ENCODE results near the gene FIGNL2.
"Not testable (repeated sequence)": the region's sequence is repeated elsewhere in the genome, so short reads cannot be mapped to it uniquely, and the experiment has no call there.

The FIGNL2 gene, protein sequence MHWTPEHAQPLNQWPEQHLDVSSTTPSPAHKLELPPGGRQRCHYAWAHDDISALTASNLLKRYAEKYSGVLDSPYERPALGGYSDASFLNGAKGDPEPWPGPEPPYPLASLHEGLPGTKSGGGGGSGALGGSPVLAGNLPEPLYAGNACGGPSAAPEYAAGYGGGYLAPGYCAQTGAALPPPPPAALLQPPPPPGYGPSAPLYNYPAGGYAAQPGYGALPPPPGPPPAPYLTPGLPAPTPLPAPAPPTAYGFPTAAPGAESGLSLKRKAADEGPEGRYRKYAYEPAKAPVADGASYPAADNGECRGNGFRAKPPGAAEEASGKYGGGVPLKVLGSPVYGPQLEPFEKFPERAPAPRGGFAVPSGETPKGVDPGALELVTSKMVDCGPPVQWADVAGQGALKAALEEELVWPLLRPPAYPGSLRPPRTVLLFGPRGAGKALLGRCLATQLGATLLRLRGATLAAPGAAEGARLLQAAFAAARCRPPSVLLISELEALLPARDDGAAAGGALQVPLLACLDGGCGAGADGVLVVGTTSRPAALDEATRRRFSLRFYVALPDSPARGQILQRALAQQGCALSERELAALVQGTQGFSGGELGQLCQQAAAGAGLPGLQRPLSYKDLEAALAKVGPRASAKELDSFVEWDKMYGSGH
- 0 to 0.32 (median 0.11) reads per million in 18 experiments for total RNA-seq

DNA sequence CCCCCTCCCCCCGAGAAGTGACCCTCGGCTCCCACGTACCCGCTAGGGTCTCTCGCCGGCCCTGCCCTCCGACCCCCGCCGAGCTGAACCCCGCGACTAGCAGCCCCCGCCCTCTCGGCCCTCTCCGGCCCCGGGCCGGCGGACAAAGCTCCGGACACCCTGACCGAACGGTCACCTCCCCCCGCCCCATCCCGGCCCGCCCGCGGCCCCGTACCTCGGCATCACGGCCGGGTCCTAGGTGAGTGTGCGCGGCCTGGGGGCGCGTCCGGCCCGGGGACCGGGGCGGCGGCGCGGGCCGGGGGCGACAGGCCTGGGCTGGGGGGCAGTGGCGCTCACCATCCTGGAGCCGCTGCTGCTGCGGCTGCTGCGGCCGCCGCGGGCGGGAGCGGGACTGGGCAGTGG is at the start of gene FIGNL2:
Gene FIGNL2 (minus strand): TSS at position 393 of the 402 bp plus-strand sequence. CDS start 26,305 bp downstream, outside the sequence.
- no peak for DNase-seq

DNA sequence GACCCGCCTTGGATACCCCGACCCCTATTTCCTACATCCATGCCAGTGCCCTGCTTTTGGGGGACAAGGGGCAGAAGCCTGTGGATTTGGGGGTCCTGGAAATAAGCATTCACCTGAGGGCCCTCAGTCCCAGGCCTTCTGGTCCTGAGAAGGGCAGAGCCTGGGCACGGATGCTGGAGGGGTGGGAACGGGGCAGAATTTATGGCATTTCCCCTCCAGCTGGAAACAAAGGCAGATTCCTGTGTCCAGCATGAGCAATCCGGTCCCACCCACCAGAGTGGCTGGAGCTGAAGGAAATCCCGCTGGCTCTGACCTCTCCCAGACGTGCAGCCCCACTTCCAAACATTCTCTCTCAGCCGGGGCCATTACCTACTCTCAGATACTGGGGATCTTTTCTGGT is 48.7 kb upstream of the FIGNL2 start:
- no peak for DNase-seq

DNA sequence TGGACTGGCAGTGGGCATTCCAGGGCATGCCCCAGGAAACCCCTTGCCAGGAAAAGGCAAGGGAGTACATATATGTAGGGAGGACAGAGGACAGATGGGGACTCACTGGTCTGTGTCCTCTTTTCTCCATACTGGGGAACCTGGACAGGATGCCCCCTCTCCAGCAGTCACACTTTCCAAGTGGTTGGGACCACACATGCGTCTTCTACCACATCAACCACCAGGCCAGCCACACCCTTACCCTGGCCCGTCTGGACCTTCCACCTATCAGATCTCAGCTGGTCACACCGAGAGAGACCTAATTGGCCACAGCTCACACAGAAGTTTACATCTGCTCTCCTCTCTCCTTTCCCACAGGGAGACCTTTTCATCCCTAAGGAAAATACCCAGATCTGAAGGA is 47.7 kb upstream of the FIGNL2 start:
- DNase-seq, result no peak

DNA sequence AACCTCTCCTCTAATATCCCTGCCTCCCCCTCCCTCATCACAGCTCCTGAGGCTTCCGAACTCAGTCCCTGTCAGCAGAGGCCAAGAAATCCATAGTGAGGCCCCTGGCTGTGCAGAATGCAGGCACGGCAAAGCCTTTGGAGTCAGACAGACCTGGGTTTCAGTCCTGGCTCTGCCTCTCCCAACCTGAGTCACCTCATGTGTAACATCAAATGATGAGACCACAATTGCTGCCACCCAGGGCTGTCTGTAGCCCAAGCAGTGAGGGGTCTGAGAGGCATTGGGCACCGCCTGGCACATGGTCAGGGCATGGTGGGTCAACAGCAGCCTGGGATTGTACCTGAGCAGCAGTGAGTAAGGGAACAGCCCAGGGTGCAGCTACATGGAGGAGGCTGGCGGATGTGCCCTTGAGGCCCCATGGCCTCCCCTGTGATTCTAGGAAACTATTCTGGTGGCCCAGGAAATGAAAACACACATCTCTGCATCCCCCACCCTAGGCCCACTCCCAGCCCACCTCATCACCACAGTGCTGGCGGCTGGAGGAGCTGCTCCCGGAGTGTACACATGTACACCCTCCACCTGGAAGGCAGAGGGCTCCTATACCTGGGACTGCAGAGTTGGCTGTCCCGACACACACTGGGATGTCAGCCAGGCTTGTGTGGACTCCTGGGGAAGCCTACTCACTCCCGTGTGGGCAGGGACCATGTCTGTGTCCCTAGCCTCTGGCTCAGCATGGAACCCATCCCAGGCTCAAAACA is 47.0 kb upstream of the FIGNL2 start:
- no peak for DNase-seq

DNA sequence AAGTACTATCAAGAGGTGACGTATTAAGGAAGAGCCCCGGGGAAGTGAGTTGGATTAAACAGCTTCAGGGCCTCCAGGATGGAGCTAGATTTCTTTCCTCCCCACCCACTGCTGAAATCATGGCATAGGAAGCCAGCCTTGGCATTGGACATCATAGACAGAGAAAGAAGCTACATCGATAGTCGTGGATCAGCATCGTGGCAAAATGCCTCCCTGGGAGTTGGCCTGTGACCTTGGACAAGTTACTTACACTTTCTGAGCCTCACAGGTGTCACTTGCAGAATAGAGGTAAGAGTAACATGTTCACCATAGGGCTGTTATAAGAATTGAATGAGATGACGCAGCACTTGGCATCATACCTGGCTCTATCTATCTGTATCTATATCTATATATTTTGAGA is 45.3 kb upstream of the FIGNL2 start:
- no peak for DNase-seq

DNA sequence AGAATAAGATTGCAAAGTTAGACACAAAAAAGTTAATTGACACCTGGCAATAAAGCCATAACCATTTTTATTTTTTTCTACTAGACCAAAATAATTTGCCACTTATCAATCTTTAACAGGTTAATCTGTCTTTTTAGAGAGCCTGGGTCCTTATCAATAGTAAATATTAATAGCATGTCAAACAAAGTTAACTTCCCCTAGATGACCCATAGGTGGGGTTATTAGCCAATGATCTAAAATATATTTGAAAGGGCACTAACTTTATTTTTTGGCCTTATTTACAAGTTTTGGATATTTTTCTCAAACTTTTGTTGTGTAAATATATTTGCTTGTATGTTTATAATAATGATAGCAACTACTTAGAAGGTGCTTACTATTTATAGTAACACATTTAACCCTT is 43.3 kb upstream of the FIGNL2 start:
- DNase-seq, result peak in 1 of 2 donors; percentile 35

DNA sequence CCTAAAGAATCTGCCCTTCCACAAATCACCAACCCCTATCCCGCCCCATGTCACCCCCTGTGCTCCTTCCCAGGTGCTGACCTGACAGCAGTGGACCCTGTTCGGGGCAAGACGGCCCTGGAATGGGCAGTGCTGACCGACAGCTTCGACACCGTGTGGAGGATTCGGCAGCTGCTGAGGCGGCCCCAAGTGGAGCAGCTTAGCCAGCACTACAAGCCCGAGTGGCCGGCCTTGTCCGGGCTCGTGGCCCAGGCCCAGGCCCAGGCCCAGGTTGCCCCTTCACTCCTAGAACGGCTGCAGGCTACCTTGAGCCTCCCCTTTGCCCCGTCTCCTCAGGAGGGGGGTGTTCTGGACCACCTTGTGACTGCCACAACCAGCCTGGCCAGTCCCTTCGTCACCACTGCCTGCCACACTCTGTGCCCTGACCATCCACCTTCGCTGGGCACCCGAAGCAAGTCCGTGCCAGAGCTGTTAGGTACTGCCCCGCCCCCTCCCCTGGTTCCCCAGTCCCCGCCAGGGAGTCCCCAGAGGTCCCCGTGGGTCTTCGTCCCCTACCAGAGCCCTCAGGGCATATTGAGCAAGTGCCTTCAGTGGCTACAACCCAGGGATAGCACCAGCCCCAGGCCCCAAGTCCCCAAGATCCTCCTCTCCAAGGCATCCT is 42.1 kb upstream of the FIGNL2 start:
- DNase-seq, result no peak

DNA sequence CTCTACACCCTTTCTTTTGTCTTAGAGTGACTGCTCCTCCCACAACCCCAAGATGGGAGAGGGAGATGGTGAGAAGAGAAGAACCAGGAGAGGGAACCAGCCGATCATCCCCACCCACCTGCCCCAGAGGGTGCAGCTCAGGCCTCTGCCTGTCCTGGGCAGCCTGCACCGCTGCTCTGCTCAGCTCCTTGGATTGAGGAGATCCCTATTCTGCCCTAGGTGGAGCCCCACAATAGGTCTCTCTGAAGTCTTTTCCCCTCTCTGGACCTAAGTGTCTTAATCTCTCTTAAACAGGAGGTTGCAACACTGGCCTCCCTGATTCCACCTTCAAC is 41.6 kb upstream of the FIGNL2 start:
- DNase-seq, result no peak

DNA sequence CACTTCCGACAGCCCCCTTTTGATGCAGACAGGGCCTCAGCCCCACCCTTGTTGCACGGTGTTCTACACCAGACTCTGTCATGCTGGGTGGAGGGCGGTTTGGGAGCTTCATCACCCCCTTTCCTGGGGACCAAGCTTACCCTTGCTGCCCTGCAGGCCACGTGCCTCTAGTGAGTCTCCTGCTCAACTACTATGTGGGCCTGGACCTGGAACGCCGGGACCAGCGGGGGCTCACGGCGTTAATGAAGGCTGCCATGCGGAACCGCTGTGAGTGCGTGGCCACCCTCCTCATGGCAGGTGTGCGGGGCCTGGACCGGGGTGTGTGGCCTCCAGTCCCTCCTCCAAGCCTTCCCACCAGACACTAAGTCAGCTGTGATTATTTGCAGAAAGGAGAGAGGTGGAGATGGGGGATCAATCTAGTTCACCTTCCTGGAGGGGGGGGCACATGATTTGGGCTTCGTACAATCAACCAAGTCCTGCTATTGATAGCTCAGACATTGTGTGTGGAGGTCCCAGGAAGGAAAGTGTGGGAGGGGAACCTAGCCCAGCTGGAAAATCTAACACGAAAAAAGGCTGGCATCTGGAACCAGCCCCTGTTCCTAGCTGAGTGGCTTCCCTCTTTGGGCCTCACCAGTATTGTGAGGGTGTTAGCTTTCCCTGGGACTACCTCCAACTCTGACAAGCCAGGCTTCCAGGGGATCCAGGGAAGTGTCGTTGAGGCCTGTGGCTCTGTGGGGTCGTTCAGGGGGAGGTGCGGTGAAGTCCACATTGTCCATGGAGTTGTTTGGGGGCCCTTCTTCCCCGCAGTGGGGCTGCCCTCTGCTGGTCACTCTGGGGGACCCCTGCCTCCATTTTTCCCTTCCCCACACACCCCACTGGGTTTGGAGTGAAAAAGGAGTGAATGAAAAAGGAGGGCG is 41.0 kb upstream of the FIGNL2 start:
- DNase-seq, result no peak

DNA sequence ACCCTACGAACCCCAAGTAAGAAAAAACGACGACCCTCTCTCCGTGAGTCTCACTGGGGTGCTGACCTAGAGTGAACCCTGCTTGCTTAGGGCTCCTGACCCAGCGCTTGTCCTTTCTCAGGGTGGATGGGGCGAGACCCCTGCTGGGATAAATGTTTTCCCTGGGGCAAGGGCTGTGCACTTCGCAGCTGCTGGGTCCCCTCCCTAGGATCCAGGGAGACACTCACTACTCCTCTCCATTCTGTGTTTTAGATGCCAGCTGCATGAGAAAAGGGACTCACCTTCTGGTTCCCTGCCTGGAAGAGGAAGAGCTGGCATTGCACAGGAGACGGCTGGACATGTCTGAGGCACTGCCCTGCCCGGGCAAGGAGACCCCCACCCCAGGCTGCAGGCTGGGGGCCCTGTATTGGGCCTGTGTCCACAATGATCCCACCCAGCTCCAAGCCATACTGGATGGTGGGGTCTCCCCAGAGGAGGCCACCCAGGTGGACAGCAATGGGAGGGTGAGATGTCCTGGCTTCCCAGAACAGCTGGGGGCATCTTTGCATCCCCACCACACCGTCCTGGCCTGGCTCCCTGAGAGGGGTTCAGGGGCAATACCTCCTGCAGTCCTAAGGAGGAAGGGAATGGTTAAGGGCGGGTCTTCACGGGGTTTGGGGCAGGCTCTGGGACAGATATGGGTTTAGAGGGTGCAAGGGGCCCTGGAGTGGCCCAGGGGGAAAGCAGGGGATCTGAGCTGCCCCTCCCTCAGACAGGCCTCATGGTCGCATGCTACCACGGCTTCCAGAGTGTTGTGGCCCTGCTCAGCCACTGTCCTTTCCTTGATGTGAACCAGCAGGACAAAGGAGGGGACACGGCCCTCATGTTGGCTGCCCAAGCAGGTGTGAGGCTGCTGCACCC is 40.0 kb upstream of the FIGNL2 start:
- no peak for DNase-seq

DNA sequence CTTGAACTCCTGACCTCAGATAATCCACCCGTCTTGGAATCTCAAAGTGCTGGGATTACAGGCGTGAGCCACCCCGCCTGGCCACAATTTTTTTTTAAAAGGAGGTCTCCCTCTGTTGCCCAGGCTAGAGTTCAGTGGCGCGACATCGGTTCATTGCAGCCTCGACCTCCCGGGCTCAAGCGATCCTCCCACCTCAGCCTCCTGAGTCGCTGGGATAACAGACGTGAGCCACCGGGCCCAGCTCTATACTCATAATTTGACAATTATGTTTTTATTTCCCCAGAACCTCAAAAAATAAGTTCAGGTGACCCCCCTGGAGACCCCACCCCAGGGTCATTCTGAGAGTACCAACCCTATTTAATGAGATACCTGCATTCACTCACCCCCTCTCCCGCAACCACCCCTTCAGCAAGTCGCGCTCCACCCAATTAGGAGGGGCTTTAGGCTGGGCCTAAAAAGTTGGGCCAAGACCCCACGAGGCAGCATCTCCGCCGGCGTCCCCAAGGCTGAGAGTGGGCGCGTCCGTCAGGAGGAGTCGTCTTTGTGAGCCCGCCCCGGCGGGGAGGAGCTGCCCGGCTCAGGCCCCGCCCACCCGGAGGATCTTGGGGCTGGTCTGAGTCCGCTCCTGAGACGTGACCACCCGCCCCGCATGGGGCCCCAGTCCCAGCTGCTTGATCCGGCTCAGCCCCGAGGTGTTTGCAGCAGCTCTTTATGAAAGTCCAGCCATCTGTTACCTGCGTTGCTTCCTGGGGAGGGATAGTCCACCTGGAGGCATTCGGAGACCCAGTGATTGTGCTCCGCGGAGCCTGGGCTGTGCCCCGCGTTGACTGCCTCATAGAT is 39.2 kb upstream of the FIGNL2 start, which contains the start of gene ANKRD33:
Gene ANKRD33 (plus strand): TSS at position 628 of the 840 bp plus-strand sequence. CDS start 84 bp downstream, at position 712.
- no peak for DNase-seq

DNA sequence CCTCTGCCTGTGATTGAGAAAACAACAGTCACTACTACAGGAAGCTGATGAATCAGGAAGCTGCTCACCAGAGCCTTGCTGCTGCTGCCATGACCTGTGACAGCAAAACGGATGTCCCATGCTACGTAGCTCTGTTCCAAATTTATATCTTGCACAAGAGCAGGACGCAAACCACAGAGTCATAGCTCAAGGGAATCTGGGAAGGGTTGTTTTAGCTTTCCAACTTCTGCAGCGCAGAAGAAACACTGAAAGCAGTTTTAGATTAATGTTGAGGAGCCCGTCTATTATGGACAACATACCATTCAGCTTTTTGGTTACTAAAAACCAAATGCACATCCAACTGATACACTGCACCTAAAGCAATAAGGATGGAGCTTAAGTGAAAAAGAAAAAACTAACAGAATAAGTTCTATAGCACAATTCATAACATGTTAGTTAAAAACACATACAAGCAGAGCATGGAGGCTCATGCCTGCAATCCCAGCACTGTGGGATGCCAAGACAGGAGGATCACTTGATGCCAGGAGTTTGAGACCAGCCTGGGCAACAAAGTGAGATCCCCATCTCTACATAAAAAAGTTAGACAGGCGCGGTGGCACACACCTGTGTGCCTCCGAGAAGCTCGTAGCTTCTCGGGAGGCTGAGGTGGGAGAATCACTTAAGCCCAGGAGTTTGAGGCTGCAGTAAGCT is 37.6 kb upstream of the FIGNL2 start:
- peak; percentile 94 to 97 for DNase-seq

DNA sequence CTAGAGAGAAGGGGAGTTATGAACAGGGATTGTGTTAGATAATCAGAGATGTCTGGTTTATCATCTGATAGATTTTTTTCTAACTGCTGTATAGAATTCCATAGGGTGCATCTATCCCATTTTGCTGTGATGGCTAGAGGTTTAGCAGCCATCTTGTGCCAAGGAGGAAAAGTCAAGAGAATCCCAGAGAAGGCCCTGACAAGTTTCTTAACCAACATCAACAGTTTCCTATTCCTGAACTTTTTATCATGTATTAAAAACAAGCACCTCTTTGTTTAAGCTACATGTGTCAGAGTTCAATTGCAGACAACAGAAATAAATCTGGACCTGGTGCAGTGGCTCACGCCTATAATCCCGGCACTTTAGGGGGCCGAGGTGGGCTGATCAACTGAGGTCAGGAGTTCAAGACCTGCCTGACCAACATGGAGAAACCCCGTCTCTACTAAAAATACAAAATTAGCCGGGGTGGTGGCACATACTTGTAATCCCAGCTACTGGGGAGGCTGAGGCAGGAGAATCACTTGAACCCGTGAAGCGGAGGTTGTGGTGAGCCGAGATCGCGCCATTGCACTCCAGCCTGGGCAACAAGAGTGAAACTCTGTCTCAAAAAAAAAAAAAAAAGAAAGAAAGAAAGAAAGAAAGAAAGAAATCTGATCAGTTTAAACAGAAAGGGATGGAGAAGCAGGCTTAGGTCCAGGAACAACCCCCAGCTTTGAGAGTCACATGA is 36.9 kb upstream of the FIGNL2 start:
- not testable (repeated sequence) for DNase-seq

DNA sequence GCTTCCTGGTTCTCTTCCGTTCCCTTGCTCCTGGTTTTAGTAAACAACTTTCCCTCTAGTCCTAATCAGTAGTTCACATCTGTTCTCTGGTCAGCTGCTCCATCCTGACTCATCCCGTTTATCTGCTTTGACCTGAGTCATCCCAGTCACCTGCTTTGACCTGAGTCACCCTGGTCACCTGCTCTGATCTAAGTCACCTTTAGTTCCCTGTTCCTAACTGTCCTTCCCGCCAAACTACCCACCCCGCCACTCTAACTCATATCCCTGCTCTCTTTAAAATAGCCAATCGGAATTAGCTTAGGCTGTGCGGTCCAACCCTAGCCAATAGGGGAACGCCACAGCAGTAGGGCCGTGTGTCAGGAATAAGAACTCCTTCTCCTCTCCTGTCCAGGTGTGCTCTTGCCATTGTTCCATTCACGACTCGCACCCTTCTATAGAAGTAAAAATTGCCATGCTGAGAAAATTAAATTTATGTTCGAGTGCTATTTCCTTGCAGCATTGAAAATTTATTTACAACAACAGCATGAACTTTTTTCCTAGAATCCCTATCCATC is 36.2 kb upstream of the FIGNL2 start:
- peak in 1 of 2 donors; percentile 37 for DNase-seq

DNA sequence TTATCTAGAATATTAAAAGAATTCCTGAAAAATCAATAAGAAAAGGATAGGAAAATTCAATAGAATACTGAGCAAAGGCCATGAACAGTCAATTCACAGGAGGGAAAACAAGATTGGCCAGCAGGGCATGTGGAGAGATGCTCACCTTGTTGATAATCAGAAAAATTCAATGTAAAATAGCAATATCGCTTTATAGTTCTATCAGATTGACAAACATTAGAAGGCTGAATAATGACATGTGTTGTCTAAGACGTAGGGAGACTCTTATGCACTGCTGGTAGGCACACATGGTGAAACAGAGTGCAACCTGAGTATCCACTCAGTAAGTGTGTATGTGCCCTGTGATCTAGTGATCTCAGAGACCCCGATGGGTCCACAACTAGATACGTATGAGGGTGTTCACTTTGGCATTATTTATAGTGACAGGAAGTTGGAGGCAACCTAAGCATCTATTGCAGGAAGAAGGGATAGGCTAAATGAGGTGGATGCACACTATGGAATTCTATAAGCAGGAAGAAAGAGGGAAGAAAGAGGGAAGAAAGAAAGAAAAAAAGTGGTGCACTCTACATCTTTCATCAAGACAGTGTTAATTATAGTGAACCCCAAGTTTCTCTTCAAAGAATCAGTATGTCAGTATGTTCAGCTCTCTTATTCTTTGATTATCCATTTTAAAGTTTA is 35.6 kb upstream of the FIGNL2 start:
- DNase-seq, result no peak

DNA sequence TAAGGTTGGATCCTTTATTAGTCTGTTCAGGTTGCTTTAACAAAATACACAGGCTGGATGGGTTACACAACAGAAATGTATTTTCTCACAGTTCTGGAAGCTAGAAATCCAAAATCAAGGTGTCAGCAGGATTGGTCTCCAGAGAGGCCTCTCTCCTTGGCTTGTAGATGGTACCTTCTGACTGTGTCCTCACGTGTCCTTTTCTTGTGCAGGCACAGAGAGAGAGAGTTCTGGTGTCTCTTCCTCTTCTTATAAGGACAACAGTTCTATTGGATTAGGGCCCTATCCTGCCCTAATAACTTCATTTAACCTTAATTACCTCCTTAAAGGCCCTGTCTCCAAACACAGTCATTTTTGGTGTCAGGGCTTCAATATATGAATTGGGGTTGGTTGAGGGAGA is 34.8 kb upstream of the FIGNL2 start:
- no peak for DNase-seq

DNA sequence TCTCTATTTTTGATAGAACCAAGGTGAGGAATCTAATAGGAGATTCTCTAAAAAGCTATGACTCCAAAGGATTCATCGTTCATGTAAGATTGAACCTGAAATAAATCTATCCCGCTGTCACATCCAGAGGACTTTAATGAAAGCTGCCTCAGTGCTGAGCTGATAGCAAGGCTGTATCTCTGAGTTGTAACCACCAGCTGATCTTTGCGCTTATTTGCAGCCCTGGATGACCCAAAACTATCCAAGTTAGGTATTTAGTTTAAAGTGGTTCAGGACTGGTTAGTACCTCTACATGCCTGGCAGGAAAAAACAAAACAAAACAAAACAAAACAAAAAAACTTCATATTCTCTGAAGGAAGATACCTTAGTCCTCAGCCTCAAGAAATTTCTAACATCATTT is 30.6 kb upstream of the FIGNL2 start:
- DNase-seq, result no peak

Measured in inflammatory macrophage (primary cell).